ENCODE results near the gene PSMA3. TPM values are rescaled to one million over a fixed set of nuclear protein-coding genes. Genes with fewer than 3 reads are reported as not detected.

Gene PSMA3
- total RNA-seq, 6 donors from 2014 or later: 49.2 to 164 (median 153) TPM

GRCh38 chr14:58283730-58284129 lies 39.1 kb downstream of the PSMA3 start:
- no peak for TF ChIP-seq EP300 (IDR thresholded peaks at IDR 0.05)
- no peak for TF ChIP-seq POLR2AphosphoS5 (IDR thresholded peaks at IDR 0.05)
- TF ChIP-seq CTCF (IDR thresholded peaks at IDR 0.05): no peak
- no peak for TF ChIP-seq POLR2A (IDR thresholded peaks at IDR 0.05)
- ATAC-seq (ENCODE audit: low FRiP score in 2 of 2): no peak
- DNase-seq: no peak
- H3K4me3 ChIP-seq: no peak overlapping the region
- no peaks in the 10 kb centered on the region for H3K9me3 ChIP-seq
- H3K4me1 ChIP-seq: peaks cover 29 to 50% (median 32%) of the 10 kb centered on the region in 4 donors
- H3K27ac ChIP-seq: no peak overlapping the region
- H3K36me3 ChIP-seq: peaks cover 8 to 72% (median 31%) of the 10 kb centered on the region in 4 donors
- H3K27me3 ChIP-seq: no peaks in the 10 kb centered on the region

- Histone ChIP-seq H3K9me3 (no peaks in the 10 kb centered on the region), H3K27me3 (no peaks in the 10 kb centered on the region), H3K27ac (no peak overlapping the region), H3K4me3 (no peak overlapping the region), H3K36me3 (peaks cover 9 to 73% (median 35%) of the 10 kb centered on the region in 4 donors), H3K4me1 (peaks cover 34 to 50% (median 40%) of the 10 kb centered on the region in 4 donors)
- DNase-seq (no peak), ATAC-seq (ENCODE audit: low FRiP score in 2 of 2) (no peak)
- WGBS, 2 donors: 95 to 97% methylated on average over 4 of the region's 4 CpGs
- no peak for TF ChIP-seq CTCF (IDR thresholded peaks at IDR 0.05)
- no peak for TF ChIP-seq POLR2AphosphoS5 (IDR thresholded peaks at IDR 0.05)
- no peak for TF ChIP-seq EP300 (IDR thresholded peaks at IDR 0.05)
- no peak for TF ChIP-seq POLR2A (IDR thresholded peaks at IDR 0.05)
These were observed 40.5 kb downstream of the PSMA3 start for GRCh38 chr14:58285132-58285531.

- H3K27ac ChIP-seq: no peak overlapping the region
- H3K27me3 ChIP-seq: no peaks in the 10 kb centered on the region
- no peak for DNase-seq
- TF ChIP-seq POLR2A (IDR thresholded peaks at IDR 0.05) (no peak), CTCF (IDR thresholded peaks at IDR 0.05) (no peak), EP300 (IDR thresholded peaks at IDR 0.05) (no peak), POLR2AphosphoS5 (IDR thresholded peaks at IDR 0.05) (no peak)
- H3K9me3 ChIP-seq: no peaks in the 10 kb centered on the region
- H3K4me3 ChIP-seq: no peak overlapping the region
- WGBS, 2 donors: 62 to 63% methylated on average over 3 of the region's 3 CpGs
- H3K4me1 ChIP-seq: peaks cover 18 to 42% (median 30%) of the 10 kb centered on the region in 4 donors
- no peak for ATAC-seq (ENCODE audit: low FRiP score in 2 of 2)
- H3K36me3 ChIP-seq: peaks cover 16 to 95% (median 50%) of the 10 kb centered on the region in 4 donors
These were observed 43.0 kb downstream of the PSMA3 start for GRCh38 chr14:58287607-58288042.

- peaks cover 14 to 36% (median 31%) of the 10 kb centered on the region in 4 donors for H3K4me1 ChIP-seq
- H3K4me3 ChIP-seq: no peak overlapping the region
- ATAC-seq (ENCODE audit: low FRiP score in 2 of 2) (no peak), DNase-seq (no peak)
- 63 to 80% methylated on average over 3 of the region's 3 CpGs for WGBS, 2 donors
- H3K36me3 ChIP-seq: peaks cover 18 to 95% (median 50%) of the 10 kb centered on the region in 4 donors
- no peaks in the 10 kb centered on the region for H3K27me3 ChIP-seq
- no peaks in the 10 kb centered on the region for H3K9me3 ChIP-seq
- no peak overlapping the region for H3K27ac ChIP-seq
- TF ChIP-seq POLR2AphosphoS5 (IDR thresholded peaks at IDR 0.05) (no peak), EP300 (IDR thresholded peaks at IDR 0.05) (no peak), CTCF (IDR thresholded peaks at IDR 0.05) (no peak), POLR2A (IDR thresholded peaks at IDR 0.05) (no peak)
These were observed 43.6 kb downstream of the PSMA3 start for GRCh38 chr14:58288106-58288792.

GRCh38 chr14:58291646-58292045 lies 47.0 kb downstream of the PSMA3 start:
- Histone ChIP-seq H3K27ac (no peak overlapping the region), H3K36me3 (peaks cover 18 to 88% (median 46%) of the 10 kb centered on the region in 4 donors), H3K4me1 (peaks cover 26 to 55% (median 49%) of the 10 kb centered on the region in 4 donors), H3K27me3 (no peaks in the 10 kb centered on the region), H3K9me3 (no peaks in the 10 kb centered on the region), H3K4me3 (no peak overlapping the region)
- WGBS, 2 donors: 66 to 70% methylated on average over 5 of the region's 5 CpGs
- ATAC-seq (ENCODE audit: low FRiP score in 2 of 2) (no peak), DNase-seq (no peak)
- TF ChIP-seq CTCF (IDR thresholded peaks at IDR 0.05) (no peak), POLR2A (IDR thresholded peaks at IDR 0.05) (no peak), EP300 (IDR thresholded peaks at IDR 0.05) (no peak)

Data from upper lobe of left lung (tissue), 6 donors.